SK-N-SH treated with all-trans-retinoic acid at 6 μM for 48 hours (cell line): ENCODE results near the gene FHOD3.

Experiments used
- ARNTL ChIP-seq: fragments of 450-650 bp; formaldehyde crosslinking; IDR thresholded peaks from 2 replicates; pipeline ENCODE4 v1.5.0; 2020; ENCODE audit warnings: low read depth, mild to moderate bottlenecking, moderate library complexity, borderline replicate concordance
- PPARA ChIP-seq: fragments of 250-450 bp; sonication (Bioruptor Pico); IDR thresholded peaks from 2 replicates; pipeline ENCODE4 v1.5.0; 2020; ENCODE audit warnings: mild to moderate bottlenecking, borderline replicate concordance
- RARB ChIP-seq: fragments of 250-450 bp; sonication (Bioruptor Pico); IDR thresholded peaks from 2 replicates; pipeline ENCODE4 v1.8.0; 2021; ENCODE audit warnings: mild to moderate bottlenecking, moderate library complexity
- TOX ChIP-seq: fragments of 250-450 bp; sonication (Bioruptor Pico); IDR thresholded peaks from 2 replicates; pipeline ENCODE4 v1.8.0; 2021; ENCODE audit warnings: mild to moderate bottlenecking, moderate library complexity, borderline replicate concordance
- ZFP3 ChIP-seq: fragments of 250-450 bp; sonication (Bioruptor Pico); IDR thresholded peaks from 2 replicates; pipeline ENCODE4 v1.5.0; 2020; ENCODE audit warnings: mild to moderate bottlenecking, moderate library complexity
- ZFP30 ChIP-seq: fragments of 450-650 bp; formaldehyde crosslinking; IDR thresholded peaks from 2 replicates; pipeline ENCODE4 v1.5.0; 2022; ENCODE audit warnings: mild to moderate bottlenecking, moderate library complexity
- ZNF8 ChIP-seq: fragments of 450-650 bp; formaldehyde crosslinking; IDR thresholded peaks from 2 replicates; pipeline ENCODE4 v1.5.0; 2020; ENCODE audit warnings: mild to moderate bottlenecking, moderate library complexity
- TF ChIP-seq, protein P1 (sequence below): fragments of 250-450 bp; sonication (Bioruptor Pico); IDR thresholded peaks from 2 replicates; pipeline ENCODE4 v1.5.1; 2020; ENCODE audit warnings: low read depth, mild to moderate bottlenecking, moderate library complexity
- TF ChIP-seq, protein P2 (sequence below): fragments of 250-450 bp; sonication (Bioruptor Pico); IDR thresholded peaks from 2 replicates; pipeline ENCODE4 v1.8.0; 2020; ENCODE audit warnings: mild to moderate bottlenecking, moderate library complexity, borderline replicate concordance
- TF ChIP-seq, protein P3 (sequence below): fragments of 250-450 bp; sonication (Bioruptor Pico); IDR thresholded peaks from 2 replicates; pipeline ENCODE4 v1.5.0; 2020; ENCODE audit warnings: mild to moderate bottlenecking, moderate library complexity
- TF ChIP-seq, protein P4 (sequence below): fragments of 250-450 bp; sonication (Bioruptor Pico); IDR thresholded peaks from 2 replicates; pipeline ENCODE4 v1.5.1; 2021; ENCODE audit warnings: mild to moderate bottlenecking, moderate library complexity

DNA sequence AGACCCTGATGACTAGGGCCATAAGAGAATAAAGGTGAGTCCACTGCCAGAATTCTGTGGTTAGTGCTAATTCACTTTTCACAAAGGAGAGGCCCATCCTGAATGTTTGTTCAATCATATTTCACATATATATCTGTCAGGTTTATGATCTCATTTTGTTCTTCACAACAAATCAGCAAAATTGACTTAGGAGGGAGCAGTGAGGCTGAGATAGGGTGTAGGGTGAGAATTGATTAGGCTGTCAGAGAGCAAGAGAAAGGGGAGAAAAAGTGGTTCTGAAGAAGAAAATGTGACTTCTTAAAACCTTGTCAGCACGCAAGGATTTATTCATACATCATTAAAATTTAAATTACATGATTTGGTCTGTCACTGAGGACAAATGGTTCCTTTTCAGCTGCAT lies 117.7 kb downstream of the FHOD3 start:
- TF ChIP-seq, protein P1, sequence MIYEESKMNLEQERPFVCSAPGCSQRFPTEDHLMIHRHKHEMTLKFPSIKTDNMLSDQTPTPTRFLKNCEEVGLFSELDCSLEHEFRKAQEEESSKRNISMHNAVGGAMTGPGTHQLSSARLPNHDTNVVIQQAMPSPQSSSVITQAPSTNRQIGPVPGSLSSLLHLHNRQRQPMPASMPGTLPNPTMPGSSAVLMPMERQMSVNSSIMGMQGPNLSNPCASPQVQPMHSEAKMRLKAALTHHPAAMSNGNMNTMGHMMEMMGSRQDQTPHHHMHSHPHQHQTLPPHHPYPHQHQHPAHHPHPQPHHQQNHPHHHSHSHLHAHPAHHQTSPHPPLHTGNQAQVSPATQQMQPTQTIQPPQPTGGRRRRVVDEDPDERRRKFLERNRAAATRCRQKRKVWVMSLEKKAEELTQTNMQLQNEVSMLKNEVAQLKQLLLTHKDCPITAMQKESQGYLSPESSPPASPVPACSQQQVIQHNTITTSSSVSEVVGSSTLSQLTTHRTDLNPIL (CRISPR knock-in tag), result no peak
- no peak for TF ChIP-seq ZFP30 (CRISPR knock-in tag)
- no peak for TF ChIP-seq TOX
- TF ChIP-seq, protein P2, sequence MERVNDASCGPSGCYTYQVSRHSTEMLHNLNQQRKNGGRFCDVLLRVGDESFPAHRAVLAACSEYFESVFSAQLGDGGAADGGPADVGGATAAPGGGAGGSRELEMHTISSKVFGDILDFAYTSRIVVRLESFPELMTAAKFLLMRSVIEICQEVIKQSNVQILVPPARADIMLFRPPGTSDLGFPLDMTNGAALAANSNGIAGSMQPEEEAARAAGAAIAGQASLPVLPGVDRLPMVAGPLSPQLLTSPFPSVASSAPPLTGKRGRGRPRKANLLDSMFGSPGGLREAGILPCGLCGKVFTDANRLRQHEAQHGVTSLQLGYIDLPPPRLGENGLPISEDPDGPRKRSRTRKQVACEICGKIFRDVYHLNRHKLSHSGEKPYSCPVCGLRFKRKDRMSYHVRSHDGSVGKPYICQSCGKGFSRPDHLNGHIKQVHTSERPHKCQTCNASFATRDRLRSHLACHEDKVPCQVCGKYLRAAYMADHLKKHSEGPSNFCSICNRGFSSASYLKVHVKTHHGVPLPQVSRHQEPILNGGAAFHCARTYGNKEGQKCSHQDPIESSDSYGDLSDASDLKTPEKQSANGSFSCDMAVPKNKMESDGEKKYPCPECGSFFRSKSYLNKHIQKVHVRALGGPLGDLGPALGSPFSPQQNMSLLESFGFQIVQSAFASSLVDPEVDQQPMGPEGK (CRISPR knock-in tag), result no peak
- no peak for TF ChIP-seq RARB (CRISPR knock-in tag)
- TF ChIP-seq ZFP3 (CRISPR knock-in tag), result no peak
- TF ChIP-seq, protein P3, sequence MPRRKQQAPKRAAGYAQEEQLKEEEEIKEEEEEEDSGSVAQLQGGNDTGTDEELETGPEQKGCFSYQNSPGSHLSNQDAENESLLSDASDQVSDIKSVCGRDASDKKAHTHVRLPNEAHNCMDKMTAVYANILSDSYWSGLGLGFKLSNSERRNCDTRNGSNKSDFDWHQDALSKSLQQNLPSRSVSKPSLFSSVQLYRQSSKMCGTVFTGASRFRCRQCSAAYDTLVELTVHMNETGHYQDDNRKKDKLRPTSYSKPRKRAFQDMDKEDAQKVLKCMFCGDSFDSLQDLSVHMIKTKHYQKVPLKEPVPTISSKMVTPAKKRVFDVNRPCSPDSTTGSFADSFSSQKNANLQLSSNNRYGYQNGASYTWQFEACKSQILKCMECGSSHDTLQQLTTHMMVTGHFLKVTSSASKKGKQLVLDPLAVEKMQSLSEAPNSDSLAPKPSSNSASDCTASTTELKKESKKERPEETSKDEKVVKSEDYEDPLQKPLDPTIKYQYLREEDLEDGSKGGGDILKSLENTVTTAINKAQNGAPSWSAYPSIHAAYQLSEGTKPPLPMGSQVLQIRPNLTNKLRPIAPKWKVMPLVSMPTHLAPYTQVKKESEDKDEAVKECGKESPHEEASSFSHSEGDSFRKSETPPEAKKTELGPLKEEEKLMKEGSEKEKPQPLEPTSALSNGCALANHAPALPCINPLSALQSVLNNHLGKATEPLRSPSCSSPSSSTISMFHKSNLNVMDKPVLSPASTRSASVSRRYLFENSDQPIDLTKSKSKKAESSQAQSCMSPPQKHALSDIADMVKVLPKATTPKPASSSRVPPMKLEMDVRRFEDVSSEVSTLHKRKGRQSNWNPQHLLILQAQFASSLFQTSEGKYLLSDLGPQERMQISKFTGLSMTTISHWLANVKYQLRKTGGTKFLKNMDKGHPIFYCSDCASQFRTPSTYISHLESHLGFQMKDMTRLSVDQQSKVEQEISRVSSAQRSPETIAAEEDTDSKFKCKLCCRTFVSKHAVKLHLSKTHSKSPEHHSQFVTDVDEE (CRISPR knock-in tag), result no peak
- TF ChIP-seq ARNTL (CRISPR knock-in tag), result no peak
- TF ChIP-seq ZNF8 (CRISPR knock-in tag), result no peak
- no peak for TF ChIP-seq PPARA (CRISPR knock-in tag)
- TF ChIP-seq, protein P4, sequence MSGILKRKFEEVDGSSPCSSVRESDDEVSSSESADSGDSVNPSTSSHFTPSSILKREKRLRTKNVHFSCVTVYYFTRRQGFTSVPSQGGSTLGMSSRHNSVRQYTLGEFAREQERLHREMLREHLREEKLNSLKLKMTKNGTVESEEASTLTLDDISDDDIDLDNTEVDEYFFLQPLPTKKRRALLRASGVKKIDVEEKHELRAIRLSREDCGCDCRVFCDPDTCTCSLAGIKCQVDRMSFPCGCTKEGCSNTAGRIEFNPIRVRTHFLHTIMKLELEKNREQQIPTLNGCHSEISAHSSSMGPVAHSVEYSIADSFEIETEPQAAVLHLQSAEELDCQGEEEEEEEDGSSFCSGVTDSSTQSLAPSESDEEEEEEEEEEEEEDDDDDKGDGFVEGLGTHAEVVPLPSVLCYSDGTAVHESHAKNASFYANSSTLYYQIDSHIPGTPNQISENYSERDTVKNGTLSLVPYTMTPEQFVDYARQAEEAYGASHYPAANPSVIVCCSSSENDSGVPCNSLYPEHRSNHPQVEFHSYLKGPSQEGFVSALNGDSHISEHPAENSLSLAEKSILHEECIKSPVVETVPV (CRISPR knock-in tag), result no peak
